ENCODE measurements around the gene RBPJ. TPM values are rescaled to one million over a fixed set of nuclear protein-coding genes. Genes with fewer than 3 reads are reported as not detected.

RBPJ gene
- total RNA-seq, 1 donor from 2014 or later, result 117 TPM

DNA sequence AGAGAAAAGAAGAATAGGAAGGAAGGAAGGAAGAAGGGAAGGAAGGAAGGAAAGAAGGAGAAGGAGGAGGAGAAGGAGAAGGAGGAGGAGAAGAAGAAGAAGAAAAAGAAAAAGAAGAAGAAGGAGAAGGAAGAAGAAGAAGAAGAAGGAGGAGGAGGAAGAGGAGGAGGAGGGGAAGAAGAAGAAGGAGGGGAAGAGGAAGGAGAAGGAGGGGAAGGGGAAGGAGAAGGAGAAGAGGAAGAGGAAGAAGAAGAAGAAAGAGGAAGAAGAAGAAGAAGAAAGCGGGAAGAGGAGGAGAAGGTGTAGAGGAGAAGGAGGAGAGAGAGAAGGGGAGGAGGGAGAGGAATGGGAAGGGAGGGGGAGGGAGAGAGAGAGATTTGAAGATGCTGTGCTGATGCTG lies 146.9 kb downstream of the RBPJ start:
- ATAC-seq (no peak), DNase-seq (ENCODE audit: low spot score) (no peak)
- intact Hi-C loops (cut with DNase I), result no loop called here

DNA sequence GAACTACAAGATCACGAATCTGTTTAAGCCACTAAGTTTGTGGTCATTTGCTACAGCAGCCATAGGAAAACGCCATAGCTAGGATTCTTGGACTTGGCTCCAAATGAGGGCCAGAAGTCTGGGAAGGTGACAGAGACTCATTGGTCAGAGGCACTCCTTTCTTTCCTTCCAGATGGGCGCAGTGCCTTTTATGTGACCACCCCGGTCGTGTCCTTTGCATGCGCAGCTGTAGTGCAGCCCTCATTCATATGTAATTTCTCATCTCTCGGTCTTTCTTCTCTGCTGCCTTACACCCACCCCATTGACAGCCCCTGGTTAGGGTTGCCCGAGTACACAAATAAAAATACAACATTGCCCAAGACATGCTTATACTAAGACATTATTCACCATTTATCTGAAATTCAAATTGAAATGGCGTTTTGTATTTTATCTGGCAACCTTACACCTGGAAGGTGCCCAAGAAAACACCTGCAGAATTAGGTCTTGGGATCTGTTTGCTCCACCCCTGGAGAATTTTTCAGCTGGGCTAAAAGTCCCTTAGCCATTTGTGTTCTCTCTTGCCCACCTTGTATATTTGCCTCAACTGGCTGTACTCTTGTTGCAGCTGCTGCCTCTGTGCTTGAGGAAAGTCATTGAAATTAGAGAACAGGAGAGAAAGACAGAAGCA lies 147.6 kb downstream of the RBPJ start:
- ATAC-seq (no peak), DNase-seq (ENCODE audit: low spot score) (no peak)
- intact Hi-C loops (cut with DNase I), result no loop called here

DNA sequence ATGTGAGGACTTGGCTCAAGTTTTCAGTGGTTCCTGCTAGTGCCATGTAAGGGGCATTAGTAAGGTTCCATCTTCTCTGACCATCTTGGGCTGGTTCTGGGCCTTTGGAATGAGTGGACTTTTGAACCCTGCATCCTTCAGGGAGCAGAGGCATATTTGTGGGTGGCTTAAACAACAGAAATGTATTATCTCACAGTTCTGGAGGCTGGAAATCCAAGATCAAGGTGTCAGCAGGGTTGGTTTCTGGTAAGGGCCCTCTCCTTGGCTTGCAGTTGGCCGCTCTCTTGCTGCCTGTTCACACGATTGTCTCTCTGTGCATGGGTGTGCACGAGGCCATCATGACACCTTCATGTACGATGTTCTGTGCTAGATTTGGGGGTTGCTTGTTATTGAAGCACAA lies 148.2 kb downstream of the RBPJ start:
- no peak for DNase-seq (ENCODE audit: low spot score)
- no peak for ATAC-seq
- intact Hi-C loops (cut with DNase I), result no loop called here

DNA sequence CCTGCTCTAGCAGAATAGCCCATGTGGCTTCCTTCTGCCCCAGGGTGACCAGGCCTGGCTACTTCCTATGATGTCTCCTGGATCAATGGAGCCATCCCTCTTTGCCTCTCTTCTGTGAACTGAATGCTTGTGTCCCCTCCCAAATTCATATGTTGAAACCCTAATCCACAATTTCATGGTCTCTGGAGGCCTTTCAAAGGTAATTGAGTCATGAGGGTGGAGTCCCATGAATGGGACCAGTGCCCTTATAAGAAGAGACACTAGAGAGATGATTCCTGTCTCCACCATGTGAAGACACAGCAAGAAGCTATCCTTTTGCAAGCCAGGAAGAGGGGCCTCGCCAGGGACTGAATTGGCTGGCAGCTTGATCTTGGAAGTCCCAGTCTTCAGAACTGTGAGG lies 151.1 kb downstream of the RBPJ start:
- DNase-seq (ENCODE audit: low spot score) (no peak), ATAC-seq (no peak)
- intact Hi-C loops (cut with DNase I), result no loop called here

DNA sequence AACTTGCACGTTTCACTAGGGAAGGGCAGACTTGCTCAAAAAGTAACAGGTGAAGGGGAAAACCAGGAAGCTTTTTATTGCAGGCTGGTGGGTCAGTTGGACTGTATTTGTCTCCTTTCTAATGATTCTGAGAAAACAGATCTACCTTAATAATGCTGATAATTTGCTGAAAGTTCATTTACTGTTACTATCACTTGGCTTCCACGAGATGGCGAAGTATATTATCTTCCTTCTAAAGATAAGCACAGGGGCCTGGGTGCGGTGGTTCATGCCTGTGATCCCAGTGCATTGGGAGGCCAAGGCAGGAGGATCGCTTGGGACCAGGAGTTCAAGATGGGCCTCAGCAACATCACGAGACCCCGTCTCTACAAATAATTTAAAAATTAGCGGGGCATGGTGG lies 153.1 kb downstream of the RBPJ start:
- ATAC-seq (no peak), DNase-seq (ENCODE audit: low spot score) (no peak)
- intact Hi-C loops (cut with DNase I), result no loop called here

DNA sequence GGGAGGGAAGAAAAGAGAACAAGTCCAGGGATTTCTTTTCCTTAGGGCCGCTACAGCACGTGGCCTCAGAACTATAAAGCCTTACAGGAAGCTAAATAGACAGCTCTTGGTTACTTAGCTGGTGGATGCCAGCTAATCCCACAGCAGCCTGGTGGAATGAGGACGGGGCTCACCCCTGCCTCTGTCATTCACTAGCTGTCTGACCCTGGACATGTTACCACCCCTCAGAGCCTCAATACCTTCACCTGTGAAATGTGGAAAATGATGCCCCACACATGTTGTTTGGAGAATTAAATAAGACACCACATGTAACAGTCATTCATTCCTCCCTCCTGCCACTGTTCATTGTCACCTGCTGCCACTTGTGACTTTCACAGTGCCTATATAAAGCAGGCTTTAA lies 153.7 kb downstream of the RBPJ start:
- ATAC-seq (no peak), DNase-seq (ENCODE audit: low spot score) (no peak)
- intact Hi-C loops (cut with DNase I), result no loop called here

DNA sequence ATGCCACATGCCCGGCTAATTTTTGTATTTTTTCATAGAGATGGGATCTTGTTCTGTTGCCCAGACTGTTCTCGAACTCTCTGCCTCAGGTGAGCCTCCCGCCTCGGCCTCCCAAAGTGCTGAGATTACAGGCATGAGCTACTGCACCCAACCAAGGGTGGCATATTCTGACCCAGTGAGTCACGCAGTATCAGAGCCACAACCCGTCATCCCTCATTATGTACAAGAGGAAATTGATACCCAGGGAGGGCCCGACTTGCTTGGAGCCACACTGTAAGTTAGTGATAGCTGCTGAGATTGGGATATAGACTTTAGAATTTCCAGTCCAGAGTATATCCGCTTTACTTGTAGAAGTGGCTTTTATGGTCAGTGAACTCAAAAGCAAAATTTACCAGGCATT lies 154.9 kb downstream of the RBPJ start:
- no peak for DNase-seq (ENCODE audit: low spot score)
- no peak for ATAC-seq
- intact Hi-C loops (cut with DNase I), result no loop called here

DNA sequence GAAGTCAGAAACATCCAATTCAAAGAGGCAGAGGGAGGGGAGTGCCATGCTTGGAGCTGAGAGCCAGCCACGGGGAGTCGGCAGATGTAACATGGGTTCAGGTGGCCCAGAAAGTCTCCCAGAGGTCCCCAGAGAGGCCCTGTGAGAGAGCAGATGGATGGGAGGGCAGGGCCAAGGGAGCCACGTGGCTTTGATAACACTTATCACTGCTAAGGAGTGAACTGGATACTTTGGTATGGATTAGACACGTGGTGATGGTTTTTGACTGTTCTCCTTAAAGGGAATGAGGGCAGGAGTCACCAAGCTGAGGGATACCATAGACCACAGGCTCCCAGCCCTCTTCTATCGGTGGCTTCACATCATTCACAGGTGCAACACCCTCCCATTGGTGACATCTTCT lies 155.7 kb downstream of the RBPJ start:
- ATAC-seq, result no peak
- intact Hi-C loops (cut with DNase I), result no loop called here
- no peak for DNase-seq (ENCODE audit: low spot score)

DNA sequence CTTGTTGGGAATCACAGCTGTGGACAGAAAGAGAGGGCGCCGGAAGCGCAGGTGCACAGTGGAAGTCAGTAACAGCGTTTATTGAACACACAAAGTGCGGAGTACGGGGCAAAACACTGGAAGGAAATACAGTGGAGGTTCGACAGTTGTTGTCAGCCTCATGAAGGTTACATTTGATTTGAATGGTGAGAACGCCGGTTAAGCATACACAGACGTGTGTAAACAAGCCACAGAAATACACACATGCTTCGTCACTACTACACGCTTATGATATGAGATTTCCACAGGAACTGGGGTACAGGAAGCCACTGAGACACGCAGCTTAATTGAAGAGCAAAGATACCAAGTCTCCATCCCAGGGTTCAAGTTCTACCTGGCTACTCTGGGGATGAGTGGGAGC lies 157.5 kb downstream of the RBPJ start:
- intact Hi-C loops (cut with DNase I), result no loop called here

DNA sequence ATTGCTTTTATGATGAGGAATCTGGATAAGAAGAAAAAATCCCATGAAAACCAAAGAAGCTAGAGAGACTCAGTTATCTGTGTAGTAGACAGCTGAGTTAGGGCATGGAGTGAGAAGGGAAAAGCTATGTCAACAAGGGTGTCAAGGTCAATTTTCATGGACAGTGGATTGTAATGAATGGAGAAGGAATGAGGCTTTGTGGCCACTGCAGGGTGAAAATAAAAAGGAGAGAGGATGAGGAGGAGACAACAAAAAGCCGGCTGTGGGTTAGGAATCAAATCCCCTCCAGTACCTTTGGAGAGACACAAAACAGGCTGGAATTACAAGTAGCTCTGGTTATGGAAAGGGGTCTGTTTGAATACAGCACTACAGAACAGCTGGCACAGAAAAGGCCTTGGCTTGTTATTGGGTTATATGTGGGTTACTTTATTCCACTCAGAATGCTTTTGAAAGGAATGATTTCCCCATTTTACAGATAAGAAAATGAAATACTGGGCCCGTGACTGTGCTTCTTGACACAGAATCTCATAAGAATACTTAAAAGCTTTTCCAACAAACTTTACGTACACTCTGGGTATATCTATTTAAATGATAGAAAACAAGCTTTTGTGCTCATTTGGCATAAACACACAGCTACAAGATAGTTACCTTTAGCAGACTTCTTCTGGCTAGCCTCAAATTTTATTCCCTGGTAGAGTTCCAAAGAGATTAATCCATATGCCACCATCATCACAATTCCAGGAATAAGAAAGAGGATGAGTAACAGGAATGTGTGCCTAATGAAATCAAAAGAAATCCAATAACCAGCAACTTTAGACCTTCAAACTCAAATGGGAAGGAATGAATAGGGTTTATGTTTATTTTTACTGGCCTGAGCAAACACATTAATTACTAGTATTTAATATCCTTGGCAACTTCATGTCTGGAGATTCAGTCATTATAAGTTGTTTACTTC lies 162.0 kb downstream of the RBPJ start:
- DNase-seq (ENCODE audit: low spot score), result no peak
- ATAC-seq, result no peak
- intact Hi-C loops (cut with DNase I), result no loop called here

More for the DNA sequence above, 157.5 kb downstream of the RBPJ start:
- no peak for ATAC-seq
- DNase-seq (ENCODE audit: low spot score), result no peak

DNA sequence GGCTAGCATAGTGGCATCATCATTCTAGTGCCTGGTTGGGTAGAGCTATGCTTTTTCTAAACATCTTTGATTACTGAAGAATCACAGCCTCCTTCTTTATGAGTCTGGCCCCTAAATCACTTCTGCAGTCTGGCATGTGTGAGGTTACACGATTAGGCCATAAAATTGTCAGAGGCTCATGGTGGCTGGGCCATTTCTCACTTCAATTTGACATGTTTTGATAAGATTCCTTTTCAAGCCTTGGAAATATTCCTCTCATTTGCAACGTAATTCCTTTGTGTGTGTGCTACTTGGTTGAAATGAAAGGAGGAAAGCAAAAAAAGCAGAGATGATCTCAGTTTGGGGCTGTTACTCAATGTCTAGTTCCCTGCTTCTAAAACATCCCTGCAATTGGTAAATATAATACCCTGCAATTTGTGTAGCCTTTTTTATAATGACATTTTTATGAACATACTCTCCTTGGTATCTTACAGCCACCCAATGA lies 163.3 kb downstream of the RBPJ start:
- intact Hi-C loops (cut with DNase I), result no loop called here
- ATAC-seq (no peak), DNase-seq (ENCODE audit: low spot score) (no peak)

DNA sequence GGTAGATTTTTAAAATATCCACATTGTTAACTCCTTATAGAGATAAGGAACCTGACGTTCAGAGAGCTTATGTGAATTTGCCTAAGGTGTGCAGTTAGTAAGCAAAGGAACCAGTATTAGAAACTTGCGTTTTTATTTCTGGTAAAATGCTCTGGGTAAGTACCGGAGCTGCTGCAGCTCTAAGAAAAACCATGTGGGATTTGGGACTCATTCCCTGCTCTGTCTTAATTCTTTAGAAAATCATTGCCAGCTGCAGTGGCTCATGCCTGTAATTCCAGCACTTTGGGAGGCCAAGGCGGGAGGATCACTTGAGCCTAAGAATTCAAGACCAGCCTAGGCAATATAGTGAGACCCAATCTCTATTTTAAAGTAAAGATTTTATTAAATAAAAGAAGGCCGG lies 163.7 kb downstream of the RBPJ start:
- intact Hi-C loops (cut with DNase I), result no loop called here
- ATAC-seq (no peak), DNase-seq (ENCODE audit: low spot score) (no peak)

Other genes starting within 250 kb of the RBPJ start
- gene CCKAR, start 169.5 kb downstream of the RBPJ start, total RNA-seq, result not detected

Measured in sciatic nerve (tissue), 2 donors.